ENCODE data around the gene DLD. TPM values are rescaled to one million over a fixed set of nuclear protein-coding genes. Genes with fewer than 3 reads are reported as not detected.
A peak's percentile ranks its signal among the peaks of the same experiment; 100 is the strongest.

DLD gene
- total and polyA plus RNA-seq, 9 of the 15 experiments (the other 6 are each of a cell fraction or from before 2014, with no cell fraction given) = 130 to 639 (median 247) TPM

DNA sequence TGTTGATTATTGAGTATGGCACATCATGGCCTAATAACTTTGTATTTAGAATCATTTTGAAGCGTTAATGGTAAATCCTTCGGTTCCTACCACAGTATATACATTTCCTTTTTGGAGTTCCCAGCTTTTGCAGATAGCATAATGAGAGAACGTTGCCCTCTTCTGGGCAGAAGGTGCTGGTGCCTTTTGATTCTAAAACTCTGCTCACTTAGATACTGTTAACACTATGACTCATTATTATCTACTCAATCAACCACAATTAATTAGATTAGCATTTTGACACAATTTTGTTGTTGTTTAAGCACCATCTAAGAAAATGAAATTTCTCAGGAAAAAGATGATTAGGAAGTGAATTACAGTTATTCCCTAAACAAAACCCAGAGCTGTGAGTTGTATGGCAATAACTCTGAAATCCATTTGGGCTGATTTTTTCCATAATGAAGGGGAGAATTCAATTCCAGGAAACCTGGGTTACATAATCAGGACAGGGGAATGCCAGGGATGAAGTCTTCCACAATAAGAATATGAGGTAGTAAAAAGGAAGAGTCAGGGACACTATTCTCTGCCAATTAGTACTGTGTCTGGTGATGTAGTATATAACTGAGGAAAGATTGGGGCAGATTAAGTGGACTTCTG, 11.5 kb upstream of the DLD start (continued):
- TF ChIP-seq, protein P1, sequence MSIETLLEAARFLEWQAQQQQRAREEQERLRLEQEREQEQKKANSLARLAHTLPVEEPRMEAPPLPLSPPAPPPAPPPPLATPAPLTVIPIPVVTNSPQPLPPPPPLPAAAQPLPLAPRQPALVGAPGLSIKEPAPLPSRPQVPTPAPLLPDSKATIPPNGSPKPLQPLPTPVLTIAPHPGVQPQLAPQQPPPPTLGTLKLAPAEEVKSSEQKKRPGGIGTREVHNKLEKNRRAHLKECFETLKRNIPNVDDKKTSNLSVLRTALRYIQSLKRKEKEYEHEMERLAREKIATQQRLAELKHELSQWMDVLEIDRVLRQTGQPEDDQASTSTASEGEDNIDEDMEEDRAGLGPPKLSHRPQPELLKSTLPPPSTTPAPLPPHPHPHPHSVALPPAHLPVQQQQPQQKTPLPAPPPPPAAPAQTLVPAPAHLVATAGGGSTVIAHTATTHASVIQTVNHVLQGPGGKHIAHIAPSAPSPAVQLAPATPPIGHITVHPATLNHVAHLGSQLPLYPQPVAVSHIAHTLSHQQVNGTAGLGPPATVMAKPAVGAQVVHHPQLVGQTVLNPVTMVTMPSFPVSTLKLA (conservative IDR thresholded peaks at IDR 0.05) = no peak; a peak in 1 of 4 replicates
- TF ChIP-seq SRSF3 (IDR thresholded peaks at IDR 0.05; ENCODE audit: insufficient read depth, low read length) (no peak), ZFP1 (CRISPR knock-in tag; IDR thresholded peaks at IDR 0.05) (no peak), U2AF2 (optimal IDR thresholded peaks at IDR 0.05; ENCODE audit: low read depth, low read length) (no peak), THRAP3 (IDR thresholded peaks at IDR 0.05; ENCODE audit: borderline replicate concordance) (0 out of 2 replicates have a peak, but pooled peaks have one; percentile 18), CBX1 (IDR thresholded peaks at IDR 0.05; ENCODE audit: low read depth) (no peak), HCFC1 (IDR thresholded peaks at IDR 0.05; ENCODE audit: low read depth, low read length) (0 out of 2 replicates have a peak, but pooled peaks have one; percentile 25), ZNF24 (IDR thresholded peaks at IDR 0.05) (no peak), MED1 (CRISPR knock-in tag; IDR thresholded peaks at IDR 0.05; ENCODE audit: borderline replicate concordance) (no peak), NCOA1 (IDR thresholded peaks at IDR 0.05; ENCODE audit: low read depth) (no peak)
- TF ChIP-seq, protein P2, sequence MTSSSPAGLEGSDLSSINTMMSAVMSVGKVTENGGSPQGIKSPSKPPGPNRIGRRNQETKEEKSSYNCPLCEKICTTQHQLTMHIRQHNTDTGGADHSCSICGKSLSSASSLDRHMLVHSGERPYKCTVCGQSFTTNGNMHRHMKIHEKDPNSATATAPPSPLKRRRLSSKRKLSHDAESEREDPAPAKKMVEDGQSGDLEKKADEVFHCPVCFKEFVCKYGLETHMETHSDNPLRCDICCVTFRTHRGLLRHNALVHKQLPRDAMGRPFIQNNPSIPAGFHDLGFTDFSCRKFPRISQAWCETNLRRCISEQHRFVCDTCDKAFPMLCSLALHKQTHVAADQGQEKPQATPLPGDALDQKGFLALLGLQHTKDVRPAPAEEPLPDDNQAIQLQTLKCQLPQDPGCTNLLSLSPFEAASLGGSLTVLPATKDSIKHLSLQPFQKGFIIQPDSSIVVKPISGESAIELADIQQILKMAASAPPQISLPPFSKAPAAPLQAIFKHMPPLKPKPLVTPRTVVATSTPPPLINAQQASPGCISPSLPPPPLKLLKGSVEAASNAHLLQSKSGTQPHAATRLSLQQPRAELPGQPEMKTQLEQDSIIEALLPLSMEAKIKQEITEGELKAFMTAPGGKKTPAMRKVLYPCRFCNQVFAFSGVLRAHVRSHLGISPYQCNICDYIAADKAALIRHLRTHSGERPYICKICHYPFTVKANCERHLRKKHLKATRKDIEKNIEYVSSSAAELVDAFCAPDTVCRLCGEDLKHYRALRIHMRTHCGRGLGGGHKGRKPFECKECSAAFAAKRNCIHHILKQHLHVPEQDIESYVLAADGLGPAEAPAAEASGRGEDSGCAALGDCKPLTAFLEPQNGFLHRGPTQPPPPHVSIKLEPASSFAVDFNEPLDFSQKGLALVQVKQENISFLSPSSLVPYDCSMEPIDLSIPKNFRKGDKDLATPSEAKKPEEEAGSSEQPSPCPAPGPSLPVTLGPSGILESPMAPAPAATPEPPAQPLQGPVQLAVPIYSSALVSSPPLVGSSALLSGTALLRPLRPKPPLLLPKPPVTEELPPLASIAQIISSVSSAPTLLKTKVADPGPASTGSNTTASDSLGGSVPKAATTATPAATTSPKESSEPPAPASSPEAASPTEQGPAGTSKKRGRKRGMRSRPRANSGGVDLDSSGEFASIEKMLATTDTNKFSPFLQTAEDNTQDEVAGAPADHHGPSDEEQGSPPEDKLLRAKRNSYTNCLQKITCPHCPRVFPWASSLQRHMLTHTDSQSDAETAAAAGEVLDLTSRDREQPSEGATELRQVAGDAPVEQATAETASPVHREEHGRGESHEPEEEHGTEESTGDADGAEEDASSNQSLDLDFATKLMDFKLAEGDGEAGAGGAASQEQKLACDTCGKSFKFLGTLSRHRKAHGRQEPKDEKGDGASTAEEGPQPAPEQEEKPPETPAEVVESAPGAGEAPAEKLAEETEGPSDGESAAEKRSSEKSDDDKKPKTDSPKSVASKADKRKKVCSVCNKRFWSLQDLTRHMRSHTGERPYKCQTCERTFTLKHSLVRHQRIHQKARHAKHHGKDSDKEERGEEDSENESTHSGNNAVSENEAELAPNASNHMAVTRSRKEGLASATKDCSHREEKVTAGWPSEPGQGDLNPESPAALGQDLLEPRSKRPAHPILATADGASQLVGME (CRISPR knock-in tag; IDR thresholded peaks at IDR 0.05) = no peak
- TF ChIP-seq, protein P3, sequence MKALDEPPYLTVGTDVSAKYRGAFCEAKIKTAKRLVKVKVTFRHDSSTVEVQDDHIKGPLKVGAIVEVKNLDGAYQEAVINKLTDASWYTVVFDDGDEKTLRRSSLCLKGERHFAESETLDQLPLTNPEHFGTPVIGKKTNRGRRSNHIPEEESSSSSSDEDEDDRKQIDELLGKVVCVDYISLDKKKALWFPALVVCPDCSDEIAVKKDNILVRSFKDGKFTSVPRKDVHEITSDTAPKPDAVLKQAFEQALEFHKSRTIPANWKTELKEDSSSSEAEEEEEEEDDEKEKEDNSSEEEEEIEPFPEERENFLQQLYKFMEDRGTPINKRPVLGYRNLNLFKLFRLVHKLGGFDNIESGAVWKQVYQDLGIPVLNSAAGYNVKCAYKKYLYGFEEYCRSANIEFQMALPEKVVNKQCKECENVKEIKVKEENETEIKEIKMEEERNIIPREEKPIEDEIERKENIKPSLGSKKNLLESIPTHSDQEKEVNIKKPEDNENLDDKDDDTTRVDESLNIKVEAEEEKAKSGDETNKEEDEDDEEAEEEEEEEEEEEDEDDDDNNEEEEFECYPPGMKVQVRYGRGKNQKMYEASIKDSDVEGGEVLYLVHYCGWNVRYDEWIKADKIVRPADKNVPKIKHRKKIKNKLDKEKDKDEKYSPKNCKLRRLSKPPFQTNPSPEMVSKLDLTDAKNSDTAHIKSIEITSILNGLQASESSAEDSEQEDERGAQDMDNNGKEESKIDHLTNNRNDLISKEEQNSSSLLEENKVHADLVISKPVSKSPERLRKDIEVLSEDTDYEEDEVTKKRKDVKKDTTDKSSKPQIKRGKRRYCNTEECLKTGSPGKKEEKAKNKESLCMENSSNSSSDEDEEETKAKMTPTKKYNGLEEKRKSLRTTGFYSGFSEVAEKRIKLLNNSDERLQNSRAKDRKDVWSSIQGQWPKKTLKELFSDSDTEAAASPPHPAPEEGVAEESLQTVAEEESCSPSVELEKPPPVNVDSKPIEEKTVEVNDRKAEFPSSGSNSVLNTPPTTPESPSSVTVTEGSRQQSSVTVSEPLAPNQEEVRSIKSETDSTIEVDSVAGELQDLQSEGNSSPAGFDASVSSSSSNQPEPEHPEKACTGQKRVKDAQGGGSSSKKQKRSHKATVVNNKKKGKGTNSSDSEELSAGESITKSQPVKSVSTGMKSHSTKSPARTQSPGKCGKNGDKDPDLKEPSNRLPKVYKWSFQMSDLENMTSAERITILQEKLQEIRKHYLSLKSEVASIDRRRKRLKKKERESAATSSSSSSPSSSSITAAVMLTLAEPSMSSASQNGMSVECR (CRISPR knock-in tag; IDR thresholded peaks at IDR 0.05) = no peak
